Bronchial epithelial cell (primary cell): Measurements from ENCODE around the gene ZNF444. TPM values are rescaled to one million over a fixed set of nuclear protein-coding genes. Genes with fewer than 3 reads are reported as not detected.
"Not testable (repeated sequence)": the region's sequence is repeated elsewhere in the genome, so short reads cannot be mapped to it uniquely, and the experiment has no call there.

Experiments used
- DNase-seq: peaks from one replicate; pipeline ENCODE4 v3.0.0-alpha.2; 2010; ENCODE audit warnings: low read depth
- FAIRE-seq: peaks from 2 replicates; lab custom pipeline; 2011; peaks lifted over from hg19 to GRCh38; lab: Jason Lieb, UNC
- H3K27me3 ChIP-seq: 2 replicates; pipeline ENCODE4 v1.5.1; 2011; ENCODE audit warnings: low read length; ENCODE audit not compliant: control insufficient read depth, insufficient read depth
- H3K36me3 ChIP-seq: 2 replicates; pipeline ENCODE4 v1.5.1; 2011; ENCODE audit warnings: low read length; ENCODE audit not compliant: control insufficient read depth, insufficient read depth
- H3K4me3 ChIP-seq: 2 replicates; pipeline ENCODE4 v1.5.1; 2011; ENCODE audit warnings: mild to moderate bottlenecking, low read depth, low read length, control low read depth
- CTCF ChIP-seq: IDR thresholded peaks from 2 replicates; pipeline ENCODE4 v1.5.1; 2011; ENCODE audit warnings: mild to moderate bottlenecking, moderate library complexity, low read length, control low read depth, inconsistent platforms; ENCODE audit not compliant: insufficient read depth, severe bottlenecking
- total RNA-seq: library from RNA; depleted of rRNA; stranded (reverse); fragments of >200 nt; gene quantifications from 2 replicates; pipeline ENCODE4 v1.2.1, GENCODE V29; 2014

Gene ZNF444
- total RNA-seq, 1 donor from 2014 or later, result 4.2 TPM

- H3K4me3 ChIP-seq, result no peak overlapping the region
- FAIRE-seq (no peak), DNase-seq (no peak)
- TF ChIP-seq CTCF, result no peak
- H3K27me3 ChIP-seq, result no peaks in the 10 kb centered on the region
- no peaks in the 10 kb centered on the region for H3K36me3 ChIP-seq
Observed at GRCh38 chr19:56163097-56163496, 22.0 kb downstream of the ZNF444 start.

- TF ChIP-seq CTCF, result no peak
- FAIRE-seq, result no peak
- Histone ChIP-seq H3K4me3 (no peak overlapping the region), H3K27me3 (no peaks in the 10 kb centered on the region), H3K36me3 (no peaks in the 10 kb centered on the region)
- peak; percentile 7 for DNase-seq
Observed at GRCh38 chr19:56167064-56167578, 26.0 kb downstream of the ZNF444 start.

GRCh38 chr19:56170261-56170660 is 29.2 kb downstream of the ZNF444 start:
- H3K27me3 ChIP-seq, result no peaks in the 10 kb centered on the region
- no peak for TF ChIP-seq CTCF
- no peak overlapping the region for H3K4me3 ChIP-seq
- FAIRE-seq (peak; percentile 83), DNase-seq (peak; percentile 97)
- no peaks in the 10 kb centered on the region for H3K36me3 ChIP-seq

GRCh38 chr19:56174086-56174485 is 33.0 kb downstream of the ZNF444 start:
- no peaks in the 10 kb centered on the region for H3K36me3 ChIP-seq
- no peak for TF ChIP-seq CTCF
- no peak overlapping the region for H3K4me3 ChIP-seq
- H3K27me3 ChIP-seq, result no peaks in the 10 kb centered on the region
- DNase-seq (no peak), FAIRE-seq (no peak)

GRCh38 chr19:56174550-56174949 is 33.5 kb downstream of the ZNF444 start:
- no peak for TF ChIP-seq CTCF

GRCh38 chr19:56175861-56176307 is 34.8 kb downstream of the ZNF444 start, which contains the start of gene GALP:
TSS of gene GALP (plus strand) at chr19:56176008. CDS start at chr19:56177109, 1,101 bp downstream.
- DNase-seq, FAIRE-seq, H3K27me3 ChIP-seq, H3K36me3 ChIP-seq, H3K4me3 ChIP-seq: not testable (repeated sequence)

More at GRCh38 chr19:56174550-56174949, 33.5 kb downstream of the ZNF444 start:
- FAIRE-seq (no peak), DNase-seq (no peak)
- Histone ChIP-seq H3K4me3 (no peak overlapping the region), H3K36me3 (no peaks in the 10 kb centered on the region), H3K27me3 (no peaks in the 10 kb centered on the region)

GRCh38 chr19:56176310-56176709 is 35.2 kb downstream of the ZNF444 start:
- H3K4me3 ChIP-seq, H3K36me3 ChIP-seq, H3K27me3 ChIP-seq, FAIRE-seq, DNase-seq: not testable (repeated sequence)
